ENCODE measurements around the gene CRYBG1.
"Not testable (repeated sequence)": the region's sequence is repeated elsewhere in the genome, so short reads cannot be mapped to it uniquely, and the experiment has no call there.

Gene CRYBG1

GRCh38 chr6:106528521-106528920, 168.0 kb downstream of the CRYBG1 start:
- no peak for DNase-seq

- DNase-seq = no peak
Measured at GRCh38 chr6:106529438-106529837, 168.9 kb downstream of the CRYBG1 start.

- DNase-seq = no peak
Measured at GRCh38 chr6:106530026-106530425, 169.5 kb downstream of the CRYBG1 start.

- no peak for DNase-seq
Measured at GRCh38 chr6:106530502-106530901, 170.0 kb downstream of the CRYBG1 start.

GRCh38 chr6:106533054-106533453, 172.5 kb downstream of the CRYBG1 start:
- DNase-seq = no peak

GRCh38 chr6:106534004-106534403, 173.5 kb downstream of the CRYBG1 start:
- DNase-seq = no peak

GRCh38 chr6:106534564-106534982, 174.1 kb downstream of the CRYBG1 start:
- no peak for DNase-seq

GRCh38 chr6:106535012-106535411, 174.5 kb downstream of the CRYBG1 start:
- no peak for DNase-seq

GRCh38 chr6:106536357-106536756, 175.8 kb downstream of the CRYBG1 start:
- DNase-seq = no peak

GRCh38 chr6:106536851-106537250, 176.3 kb downstream of the CRYBG1 start:
- no peak for DNase-seq

- no peak for DNase-seq
Measured at GRCh38 chr6:106537662-106538061, 177.1 kb downstream of the CRYBG1 start.

GRCh38 chr6:106538145-106538544, 177.6 kb downstream of the CRYBG1 start:
- no peak for DNase-seq

- DNase-seq = no peak
Measured at GRCh38 chr6:106539936-106540335, 179.4 kb downstream of the CRYBG1 start.

- no peak for DNase-seq
Measured at GRCh38 chr6:106540432-106540831, 179.9 kb downstream of the CRYBG1 start.

- DNase-seq = no peak
Measured at GRCh38 chr6:106540907-106541306, 180.4 kb downstream of the CRYBG1 start.

GRCh38 chr6:106546261-106546690, 185.8 kb downstream of the CRYBG1 start:
- no peak for DNase-seq

GRCh38 chr6:106546691-106547414, 186.3 kb downstream of the CRYBG1 start:
- no peak for DNase-seq

GRCh38 chr6:106547601-106548453, 187.3 kb downstream of the CRYBG1 start:
- DNase-seq = no peak

- DNase-seq = not testable (repeated sequence)
Measured at GRCh38 chr6:106548926-106549455, 188.5 kb downstream of the CRYBG1 start.

GRCh38 chr6:106549521-106549920, 189.0 kb downstream of the CRYBG1 start:
- DNase-seq = no peak

GRCh38 chr6:106551155-106551554, 190.6 kb downstream of the CRYBG1 start:
- DNase-seq = no peak

GRCh38 chr6:106553440-106553839, 192.9 kb downstream of the CRYBG1 start:
- no peak for DNase-seq

- DNase-seq = no peak
Measured at GRCh38 chr6:106555767-106556166, 195.2 kb downstream of the CRYBG1 start.
